Ramos (cell line): ENCODE data around the gene EYS.

ENCODE experiments used
- in situ Hi-C: fragments of 300-500 bp; cut with MboI; formaldehyde crosslinking; loops from one replicate; pipeline ENCODE4 v1.14.3; 2022; ENCODE audit warnings: low sequenced_read_pairs; ENCODE audit not compliant: unreplicated experiment

The EYS gene

DNA sequence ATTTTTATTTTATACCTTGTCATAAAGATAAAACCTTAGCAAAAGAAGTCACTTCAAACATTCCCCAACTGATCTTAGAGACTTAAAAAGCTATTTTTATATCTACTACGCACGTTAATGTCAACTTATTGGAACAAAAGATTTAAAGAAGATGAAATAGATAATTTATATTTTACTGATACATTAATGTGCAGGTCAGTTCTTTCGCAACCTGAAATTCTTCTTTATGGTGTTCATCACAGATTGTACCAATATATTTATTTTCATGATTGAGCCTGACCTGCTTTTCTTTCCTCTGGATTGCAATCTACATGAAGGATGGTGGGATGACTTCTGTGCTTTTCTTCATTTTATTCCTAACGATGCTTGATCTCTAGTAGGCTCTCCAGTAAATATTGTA is 1475.1 kb downstream of the EYS start:
- in situ Hi-C loops: no loop called here

DNA sequence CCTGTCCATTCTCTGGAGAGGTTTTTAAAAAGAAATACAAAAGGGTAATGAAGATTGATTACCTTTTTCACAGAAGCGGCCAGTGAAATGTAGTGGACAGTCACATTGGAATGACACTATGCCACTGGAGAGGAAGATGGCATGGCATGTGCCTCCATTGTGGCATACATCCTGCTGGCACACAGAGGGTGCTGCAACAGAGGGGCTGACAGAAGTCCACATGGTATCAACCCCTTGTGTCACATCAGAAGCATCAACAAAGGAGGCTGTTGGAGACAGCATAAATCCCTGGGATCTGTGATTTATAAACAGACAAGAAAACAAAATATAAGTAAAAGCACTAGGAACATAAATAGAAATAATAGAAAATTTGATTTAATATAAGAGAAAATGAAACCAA is 1476.5 kb downstream of the EYS start:
- in situ Hi-C loops: no loop called here

DNA sequence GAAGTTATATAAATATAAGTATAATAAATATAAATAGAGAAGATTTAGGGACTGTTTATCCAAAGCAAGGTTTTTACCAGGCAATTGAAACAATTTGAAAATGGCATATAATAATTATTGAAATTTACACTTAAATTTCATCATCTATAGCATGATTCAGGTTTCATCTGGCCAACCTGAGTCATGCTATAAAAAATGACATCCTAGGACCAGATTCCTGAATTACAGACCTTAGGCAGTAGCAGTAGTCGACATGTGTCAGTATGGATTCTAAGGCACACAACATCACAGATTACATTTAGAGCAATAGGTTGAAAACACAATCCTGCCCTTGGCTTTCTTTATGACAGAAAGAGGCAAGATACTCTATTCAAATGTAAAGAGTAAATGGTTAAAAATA is 1479.2 kb downstream of the EYS start:
- in situ Hi-C loops: no loop called here

DNA sequence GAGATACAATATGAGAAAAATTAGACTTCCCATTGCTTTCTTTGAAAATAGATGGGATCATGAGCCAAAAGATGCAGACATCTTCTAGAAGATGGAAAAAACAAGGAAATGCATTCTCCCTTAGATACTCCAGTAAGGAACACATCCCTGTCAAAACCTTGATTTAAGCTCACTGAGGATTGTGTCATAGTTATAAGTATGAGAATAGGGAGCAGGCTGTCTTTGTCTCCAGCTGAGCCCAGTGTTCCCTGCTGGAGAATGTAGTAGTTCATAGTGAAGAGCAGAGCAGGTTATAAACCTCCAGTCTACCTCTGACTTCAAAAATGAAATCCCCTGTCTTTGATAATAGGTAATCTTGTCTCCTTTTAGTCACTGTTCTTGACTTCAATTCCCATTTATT is 1481.5 kb downstream of the EYS start:
- in situ Hi-C loops: no loop called here

DNA sequence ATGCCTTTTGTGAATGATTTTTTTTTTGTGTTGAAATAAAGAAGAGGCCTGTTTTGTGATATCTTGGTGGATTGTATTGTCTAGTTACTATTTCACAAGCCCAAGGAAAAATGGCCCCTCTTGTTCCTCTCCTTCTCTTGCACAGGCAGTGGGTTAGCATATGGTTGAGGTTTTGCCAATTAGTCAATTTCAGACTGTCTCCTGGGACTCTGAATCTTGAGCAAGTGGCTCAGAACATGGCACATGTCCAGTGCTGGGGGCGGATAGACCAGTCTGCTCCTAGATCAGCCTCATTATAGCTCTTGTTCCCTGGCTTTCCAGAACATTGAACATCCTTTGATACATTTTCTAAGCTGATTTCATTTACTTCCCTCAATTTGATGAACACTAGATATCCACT is 1482.2 kb downstream of the EYS start:
- in situ Hi-C loops: no loop called here

DNA sequence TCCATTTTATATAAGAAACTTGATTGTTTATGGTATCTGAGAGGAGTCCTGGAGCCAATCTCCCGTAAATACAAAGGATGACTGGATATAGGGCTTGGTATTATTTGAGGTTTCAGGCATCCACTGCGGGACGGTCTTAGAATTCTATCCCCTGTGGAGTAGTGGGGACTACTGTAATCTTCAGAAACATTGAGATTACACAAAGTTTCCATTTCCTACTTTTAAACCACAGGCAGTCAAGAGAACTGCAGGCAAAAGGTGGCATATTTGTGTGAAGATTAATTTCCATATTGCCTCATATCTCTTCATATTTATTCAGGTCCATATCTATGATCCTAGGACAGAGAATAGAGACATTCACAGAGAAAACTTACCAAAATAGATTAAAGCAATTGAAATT is 1485.2 kb downstream of the EYS start:
- in situ Hi-C loops: no loop called here

DNA sequence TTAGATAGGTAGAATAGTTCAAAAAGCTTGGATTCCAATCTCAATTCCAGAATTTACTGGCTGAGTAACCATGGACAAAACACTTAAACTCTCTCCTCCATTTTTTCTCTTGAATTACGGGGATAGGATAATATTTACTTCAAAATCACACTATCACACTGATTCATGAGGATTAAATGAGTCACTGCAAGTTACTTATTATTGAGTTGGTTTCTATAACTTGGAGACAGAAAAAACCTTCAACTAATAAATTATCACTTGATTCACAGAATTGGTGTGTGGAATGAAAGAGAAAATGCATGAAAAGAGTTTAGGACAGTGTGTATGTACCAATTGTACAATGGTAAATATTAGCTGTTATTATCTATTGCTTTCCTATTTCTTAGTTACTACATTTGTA is 1486.2 kb downstream of the EYS start:
- in situ Hi-C loops: no loop called here

DNA sequence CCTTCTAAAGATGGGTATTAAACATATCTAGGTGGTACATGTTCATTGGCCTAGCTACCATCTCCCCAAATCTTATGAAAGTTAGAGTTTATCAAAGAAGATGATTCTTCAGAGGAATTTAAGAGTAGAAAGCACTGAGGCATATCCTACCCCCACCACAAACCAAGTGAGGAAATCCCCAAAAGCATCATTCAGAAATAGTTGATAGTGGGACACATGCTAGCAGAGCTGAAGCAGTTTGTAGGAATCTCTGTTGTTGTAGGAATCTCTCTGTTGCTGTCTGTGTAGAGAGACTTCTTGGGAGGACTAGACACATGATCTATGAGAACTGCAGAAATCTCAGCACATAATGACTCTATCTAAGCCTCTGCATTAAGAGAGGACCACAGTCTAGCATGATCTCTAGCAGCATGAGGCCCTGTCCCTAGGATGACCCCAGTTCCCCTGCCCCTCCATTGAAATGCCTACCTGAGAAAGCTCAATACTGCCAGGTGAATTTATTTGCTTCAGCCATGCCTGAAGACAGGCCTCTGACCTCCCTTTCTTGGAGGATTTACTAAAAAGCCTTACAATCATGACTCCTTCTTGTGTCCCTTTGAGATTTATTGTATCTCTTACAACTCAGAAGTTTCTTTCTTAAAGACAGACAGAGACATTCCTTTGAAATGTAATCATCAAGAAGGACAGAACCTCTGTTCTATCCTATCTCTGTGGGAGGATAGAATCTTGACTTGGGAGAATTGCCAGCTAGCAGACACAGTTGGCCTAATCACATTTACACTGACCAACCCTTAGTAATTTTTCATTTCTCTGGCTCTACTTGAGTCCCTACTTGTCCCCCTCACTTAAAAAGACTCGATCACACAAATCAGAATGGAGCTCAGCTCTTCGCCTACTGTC is 1489.1 kb downstream of the EYS start:
- in situ Hi-C loops: no loop called here

DNA sequence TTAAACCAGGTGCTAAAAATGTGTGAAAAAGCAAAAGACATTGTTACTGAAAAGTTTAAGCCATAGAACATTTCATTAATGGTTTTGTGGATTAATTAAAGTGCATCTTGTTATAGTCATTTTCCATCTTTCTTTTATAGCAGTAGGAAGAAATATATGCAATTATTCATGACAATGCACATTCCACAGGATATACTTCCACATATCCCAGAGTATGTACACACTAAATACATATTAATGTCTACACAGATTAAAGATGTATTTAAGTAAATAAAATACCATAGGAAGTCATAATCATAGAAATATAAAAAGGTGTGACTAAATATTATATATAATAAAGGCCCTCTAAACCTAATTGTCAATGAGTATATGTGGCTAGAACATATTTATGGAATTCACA is 1492.7 kb downstream of the EYS start:
- in situ Hi-C loops: no loop called here

DNA sequence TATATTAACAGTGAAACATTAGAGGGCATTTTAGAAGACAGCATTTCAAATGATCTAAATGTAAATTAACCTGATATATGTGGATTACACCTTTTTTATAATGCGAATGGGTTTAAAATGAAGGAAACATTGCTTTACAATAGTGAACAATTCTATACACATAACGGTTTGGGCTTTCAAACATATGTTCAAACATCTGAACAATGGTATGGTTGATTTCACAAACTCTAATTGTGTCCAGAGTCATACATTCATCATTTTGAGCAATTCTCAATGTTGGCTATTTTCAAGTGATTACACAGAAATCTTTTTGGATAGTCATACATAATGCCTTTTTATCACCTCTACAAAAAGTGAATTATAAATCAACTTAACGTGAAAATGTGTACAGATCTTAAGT is 1493.3 kb downstream of the EYS start:
- in situ Hi-C loops: no loop called here

DNA sequence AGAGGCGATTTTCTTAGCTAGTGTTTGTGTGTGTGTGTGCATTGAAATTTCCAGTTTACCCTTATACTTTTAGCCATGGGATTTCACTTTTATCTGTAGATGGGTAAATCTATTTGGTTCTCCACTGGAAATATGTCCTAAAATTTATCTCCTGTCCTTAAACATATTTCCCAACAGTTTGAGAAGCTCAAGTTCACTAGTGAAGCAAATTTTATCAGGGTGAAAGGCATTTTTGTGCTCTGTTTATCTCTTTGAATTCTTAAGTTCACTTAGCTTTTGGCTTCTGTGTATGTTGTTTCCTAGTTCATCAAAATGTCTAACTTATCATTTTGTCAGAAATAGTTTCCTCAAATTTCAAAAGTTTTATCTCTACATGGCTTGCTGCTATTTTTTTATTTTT is 1509.8 kb downstream of the EYS start:
- in situ Hi-C loops: no loop called here

DNA sequence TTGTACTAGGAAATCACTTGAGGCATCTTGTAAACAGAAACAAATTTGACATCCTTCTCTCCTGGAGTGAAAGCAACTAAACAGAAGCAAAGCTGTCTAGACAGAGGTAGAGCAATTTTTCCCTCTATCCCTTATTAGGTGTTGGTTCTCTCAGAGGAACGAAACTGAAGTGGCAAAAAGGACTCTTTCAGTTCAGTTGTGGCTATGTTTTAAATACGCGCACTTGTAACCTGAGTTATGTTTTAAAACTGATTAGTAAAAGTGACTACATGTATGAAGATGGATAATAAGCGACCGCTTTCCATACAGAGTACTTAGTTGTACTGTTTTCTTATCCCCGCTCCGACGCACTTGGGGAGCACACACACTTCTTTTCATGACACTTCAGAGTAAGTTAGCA is 1520.4 kb downstream of the EYS start:
- in situ Hi-C loops: no loop called here

DNA sequence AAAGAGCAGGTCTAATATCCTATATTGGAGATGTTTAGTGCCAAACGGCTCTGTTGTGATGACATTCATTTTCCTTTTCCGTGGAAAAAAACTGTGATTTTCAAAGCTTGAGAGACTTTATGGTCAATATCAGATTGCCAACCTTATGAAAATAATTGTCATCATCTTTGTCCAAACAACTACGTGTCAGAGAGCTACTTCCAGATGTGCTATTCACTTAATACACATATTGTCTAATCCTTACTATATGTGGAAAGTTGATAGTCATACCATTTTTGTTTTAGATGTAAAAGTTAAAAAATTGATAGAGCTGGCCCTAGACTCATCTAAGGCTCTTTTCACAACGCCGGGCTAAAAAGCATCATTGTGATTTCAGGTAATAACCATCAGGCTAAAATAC is 1521.4 kb downstream of the EYS start:
- in situ Hi-C loops: no loop called here

DNA sequence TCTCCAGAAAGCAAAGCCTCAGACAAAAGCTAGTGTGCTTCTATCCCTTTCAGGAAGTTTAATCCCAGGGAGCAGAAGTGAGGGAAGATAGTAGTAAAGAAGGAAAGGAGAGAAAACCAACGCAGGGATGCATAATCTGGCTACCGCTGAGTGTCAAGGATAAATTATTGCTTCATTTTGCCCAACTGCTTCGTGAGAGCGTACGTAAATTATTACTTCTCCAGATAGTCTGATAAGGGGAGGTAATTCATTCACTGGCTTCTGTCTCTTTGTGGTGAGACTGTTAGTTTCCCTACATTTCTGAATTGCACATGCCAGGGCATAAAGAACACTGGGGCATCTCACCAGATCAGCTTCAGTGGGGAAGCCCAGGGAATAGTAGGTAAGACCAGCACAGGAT is 1531.7 kb downstream of the EYS start:
- in situ Hi-C loops: no loop called here

DNA sequence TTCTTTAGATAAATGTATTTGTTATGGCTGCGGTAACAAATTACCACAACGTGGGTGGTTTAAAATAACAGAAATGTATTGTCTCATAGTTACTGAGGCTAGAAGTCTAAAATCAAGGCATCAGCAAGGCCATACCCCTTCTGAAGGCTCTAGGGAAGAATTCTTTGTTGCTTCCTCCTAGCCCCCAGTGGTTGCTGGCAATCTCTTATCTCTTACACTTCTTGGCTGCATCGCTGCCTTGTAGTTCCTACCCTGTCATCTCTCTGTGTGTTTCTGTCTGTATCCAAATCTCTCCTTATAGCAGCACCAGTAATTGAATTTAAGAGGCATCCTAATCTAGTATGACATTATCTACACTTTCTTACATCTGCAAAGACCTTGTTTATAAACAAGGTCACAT is 1536.7 kb downstream of the EYS start:
- in situ Hi-C loops: no loop called here

DNA sequence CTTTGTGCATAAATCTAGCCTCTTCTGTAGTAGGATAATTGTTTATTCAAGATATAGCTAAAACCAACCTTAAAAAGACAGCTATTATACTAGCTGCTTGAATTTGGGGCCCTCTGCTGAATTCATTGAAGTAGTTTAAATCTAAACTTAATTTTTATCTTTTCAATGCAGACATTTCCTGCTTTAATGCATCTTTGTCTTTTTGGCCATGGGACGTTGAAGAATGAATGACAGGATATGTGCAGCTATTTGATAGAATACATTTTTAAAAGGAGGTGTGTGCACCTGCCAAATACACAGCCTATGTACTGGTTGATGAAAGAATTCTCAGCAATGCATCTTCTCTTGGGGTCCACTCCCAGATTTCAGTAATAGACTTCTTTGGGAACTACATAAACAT is 1546.5 kb downstream of the EYS start:
- in situ Hi-C loops: no loop called here

DNA sequence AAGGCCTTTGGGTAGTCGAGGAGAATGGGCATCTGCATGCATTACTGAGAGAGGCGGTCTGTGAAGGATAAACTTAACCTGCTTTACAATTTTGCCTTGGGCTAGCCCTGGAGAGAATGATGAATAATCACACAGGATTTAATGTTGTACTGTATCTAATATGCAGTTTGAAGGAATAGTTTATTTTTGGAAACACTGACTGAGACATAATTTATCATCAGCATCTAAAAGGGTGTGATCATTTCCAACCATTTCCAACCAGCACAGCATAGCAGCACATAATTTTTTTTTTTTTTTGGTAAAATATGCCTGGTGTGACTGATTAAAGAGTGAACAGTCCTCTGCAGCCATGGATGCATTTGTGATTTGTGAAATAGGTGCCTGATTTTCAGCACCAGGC is 1552.0 kb downstream of the EYS start:
- in situ Hi-C loops: no loop called here

DNA sequence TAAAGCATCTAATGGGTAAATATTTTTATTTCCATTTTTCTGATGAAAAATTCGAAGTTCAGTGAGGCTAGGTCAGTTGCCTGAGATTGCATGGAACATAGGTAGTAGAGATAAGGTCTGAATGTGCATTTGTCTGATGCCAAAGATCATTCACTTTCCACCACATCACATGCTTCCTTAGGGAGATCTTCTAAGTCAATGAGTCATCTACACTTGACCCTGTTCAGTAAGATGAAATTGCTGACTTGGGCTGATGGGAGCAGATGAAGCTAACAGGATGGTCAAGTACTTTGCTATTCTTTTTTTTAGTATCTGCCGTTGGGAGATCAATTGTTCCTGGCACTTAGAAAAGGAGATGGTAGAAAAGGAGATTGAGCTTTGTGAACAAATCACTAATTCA is 1560.2 kb downstream of the EYS start:
- in situ Hi-C loops: no loop called here

DNA sequence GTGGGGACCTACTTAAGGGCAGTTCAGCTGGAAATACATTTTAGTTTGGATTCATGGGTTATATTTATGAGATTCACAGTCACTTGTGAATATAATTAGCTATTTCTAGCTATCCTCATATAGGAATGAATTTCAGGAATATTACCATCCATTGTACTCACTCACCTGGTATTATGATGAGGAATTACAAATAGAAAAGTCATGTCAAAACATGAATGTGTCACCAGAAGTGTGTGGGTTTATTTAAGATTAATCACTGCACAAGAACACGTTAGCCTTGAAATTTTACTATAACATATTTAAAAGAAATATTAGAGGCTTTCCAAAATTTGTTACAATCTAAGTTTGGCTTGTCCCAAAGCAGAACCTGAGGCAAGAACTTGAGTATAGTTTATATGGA is 1560.9 kb downstream of the EYS start:
- in situ Hi-C loops: no loop called here

DNA sequence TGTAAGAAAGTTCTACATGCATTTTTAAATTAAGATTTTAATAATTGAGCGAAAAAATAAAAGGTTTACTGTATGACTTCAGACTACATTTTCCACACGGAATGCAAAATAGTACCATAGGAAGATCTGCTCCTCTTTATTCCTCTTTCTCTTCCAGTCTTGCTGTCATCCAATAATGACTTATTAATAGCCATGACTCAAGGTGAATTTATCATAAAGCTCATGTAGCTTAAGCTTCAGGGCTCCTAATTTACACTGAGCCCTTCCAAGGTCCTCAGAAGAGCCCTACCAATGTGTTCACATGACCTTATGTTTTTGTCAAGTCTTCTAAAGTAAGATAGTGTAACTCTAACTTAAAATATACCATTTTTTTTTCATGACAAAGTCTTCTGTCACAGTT is 1561.4 kb downstream of the EYS start:
- in situ Hi-C loops: no loop called here

DNA sequence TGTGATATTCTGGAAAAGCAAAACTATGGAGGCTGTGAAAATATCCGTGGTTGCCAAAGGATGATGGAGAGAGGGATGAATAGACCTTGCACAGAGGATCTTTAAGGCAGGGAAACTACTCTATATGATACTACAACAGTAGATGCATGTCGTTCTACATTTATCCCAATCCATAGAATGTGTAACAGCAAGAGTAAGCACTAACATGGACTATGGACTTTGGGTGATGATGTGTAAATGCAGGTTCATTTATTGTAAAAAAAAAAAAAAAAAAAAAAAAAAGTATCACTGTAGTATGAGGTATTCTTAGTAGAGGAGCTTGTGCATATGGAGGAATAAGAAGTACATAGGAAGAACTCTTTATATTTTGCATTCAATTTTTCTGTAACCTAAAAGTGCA is 1563.9 kb downstream of the EYS start:
- in situ Hi-C loops: no loop called here

DNA sequence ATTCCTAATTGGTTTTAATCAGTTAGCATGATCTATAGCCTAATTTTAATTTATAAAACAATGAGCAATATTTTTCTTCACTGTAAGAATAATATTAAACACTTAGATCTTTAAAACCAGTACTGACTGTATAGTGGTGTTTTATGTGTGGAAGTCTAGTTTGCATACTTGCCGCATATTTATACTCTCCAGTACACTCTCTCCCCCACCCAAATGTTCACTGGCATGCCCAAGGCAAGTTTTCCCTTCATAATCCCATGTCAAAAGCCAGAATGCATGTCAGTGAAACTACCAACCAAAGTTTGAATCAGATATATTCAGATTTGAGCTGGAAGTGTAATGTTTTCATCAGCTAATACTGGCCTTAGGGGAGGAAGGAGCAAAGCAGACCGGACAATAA is 1565.3 kb downstream of the EYS start:
- in situ Hi-C loops: no loop called here
